ENCODE data around the gene EPO.
A peak's percentile ranks its signal among the peaks of the same experiment; 100 is the strongest.

Gene EPO

DNA sequence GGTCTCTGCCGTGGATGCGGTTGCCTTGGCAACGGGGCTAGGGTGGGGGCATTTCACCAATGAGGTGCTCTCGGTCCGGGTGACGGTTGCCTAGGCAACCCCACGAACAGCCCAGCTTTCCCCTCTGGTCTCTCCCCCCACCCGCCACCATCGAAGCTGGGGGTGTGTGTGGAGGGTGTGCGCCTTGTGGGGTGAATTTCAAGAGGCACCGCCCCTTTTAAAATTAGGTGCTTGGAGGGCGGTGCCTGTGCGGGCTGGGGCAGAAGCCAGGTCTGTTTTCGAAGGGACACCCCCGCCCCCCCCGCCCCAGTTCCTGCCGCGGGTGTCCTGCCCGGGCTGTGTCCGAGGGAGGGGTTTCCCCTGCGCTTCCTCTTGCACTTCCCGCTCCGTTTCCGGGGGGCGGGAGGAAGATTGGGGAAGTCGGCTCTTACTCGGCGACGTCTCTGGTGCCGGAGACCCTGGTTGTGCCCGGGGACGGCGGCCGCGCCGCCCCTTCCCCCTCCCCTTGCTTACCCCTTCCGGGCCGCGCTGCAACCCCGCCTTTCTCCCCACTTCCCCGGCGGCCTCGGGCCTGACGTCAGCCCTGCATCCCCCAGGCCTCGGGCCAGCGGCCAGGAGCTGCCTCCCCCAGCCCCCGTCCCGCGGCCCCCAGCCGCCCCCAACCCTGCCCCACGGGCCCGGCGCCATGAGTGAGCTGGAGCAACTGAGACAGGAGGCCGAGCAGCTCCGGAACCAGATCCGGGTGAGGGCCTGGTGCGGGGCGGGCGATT, 44.5 kb upstream of the EPO start:
- H3K27ac ChIP-seq, result peak overlapping the region; percentile 88
- TF ChIP-seq, protein P1, sequence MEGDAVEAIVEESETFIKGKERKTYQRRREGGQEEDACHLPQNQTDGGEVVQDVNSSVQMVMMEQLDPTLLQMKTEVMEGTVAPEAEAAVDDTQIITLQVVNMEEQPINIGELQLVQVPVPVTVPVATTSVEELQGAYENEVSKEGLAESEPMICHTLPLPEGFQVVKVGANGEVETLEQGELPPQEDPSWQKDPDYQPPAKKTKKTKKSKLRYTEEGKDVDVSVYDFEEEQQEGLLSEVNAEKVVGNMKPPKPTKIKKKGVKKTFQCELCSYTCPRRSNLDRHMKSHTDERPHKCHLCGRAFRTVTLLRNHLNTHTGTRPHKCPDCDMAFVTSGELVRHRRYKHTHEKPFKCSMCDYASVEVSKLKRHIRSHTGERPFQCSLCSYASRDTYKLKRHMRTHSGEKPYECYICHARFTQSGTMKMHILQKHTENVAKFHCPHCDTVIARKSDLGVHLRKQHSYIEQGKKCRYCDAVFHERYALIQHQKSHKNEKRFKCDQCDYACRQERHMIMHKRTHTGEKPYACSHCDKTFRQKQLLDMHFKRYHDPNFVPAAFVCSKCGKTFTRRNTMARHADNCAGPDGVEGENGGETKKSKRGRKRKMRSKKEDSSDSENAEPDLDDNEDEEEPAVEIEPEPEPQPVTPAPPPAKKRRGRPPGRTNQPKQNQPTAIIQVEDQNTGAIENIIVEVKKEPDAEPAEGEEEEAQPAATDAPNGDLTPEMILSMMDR (conservative IDR thresholded peaks at IDR 0.05), result no peak
- TF ChIP-seq ZFX (IDR thresholded peaks at IDR 0.05), result peak; percentile 41; the same call in 1 of the 2 replicates

DNA sequence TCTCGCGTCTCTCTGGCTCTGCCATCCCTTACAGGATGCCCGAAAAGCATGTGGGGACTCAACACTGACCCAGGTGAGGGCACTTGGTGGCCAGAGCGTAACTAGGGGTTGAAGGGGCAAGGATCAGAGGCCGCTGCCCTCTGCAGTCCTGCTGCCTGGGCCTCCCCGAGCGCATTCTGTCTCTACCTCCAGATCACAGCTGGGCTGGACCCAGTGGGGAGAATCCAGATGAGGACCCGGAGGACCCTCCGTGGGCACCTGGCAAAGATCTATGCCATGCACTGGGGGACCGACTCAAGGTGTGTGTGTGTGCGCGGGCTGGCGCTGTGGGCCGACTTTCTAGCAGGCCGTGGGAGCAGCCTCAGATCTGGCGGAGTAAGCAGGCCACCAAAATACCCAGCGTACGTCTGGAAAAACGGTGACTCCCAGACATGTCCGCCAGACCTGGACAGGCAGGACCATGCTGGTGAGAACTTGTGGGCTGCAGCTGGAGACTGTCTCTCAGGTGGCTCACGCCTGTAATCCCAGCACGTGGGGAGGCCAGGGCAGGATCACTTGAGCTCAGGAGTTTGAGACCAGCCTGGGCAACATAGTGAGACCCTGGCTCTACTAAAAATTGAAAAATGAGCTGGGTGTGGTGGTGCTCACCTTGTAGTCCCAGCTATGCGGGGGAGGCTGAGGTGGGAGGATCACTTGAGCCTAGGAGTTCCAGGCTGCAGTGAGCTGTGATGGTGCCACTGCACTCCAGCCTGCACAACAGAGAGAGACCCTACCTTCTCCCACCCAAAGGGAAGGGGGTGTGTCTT, 43.6 kb upstream of the EPO start:
- TF ChIP-seq ZFX (IDR thresholded peaks at IDR 0.05), result no peak
- TF ChIP-seq, protein P1 (conservative IDR thresholded peaks at IDR 0.05), result no peak
- peak overlapping the region; percentile 88 for H3K27ac ChIP-seq

DNA sequence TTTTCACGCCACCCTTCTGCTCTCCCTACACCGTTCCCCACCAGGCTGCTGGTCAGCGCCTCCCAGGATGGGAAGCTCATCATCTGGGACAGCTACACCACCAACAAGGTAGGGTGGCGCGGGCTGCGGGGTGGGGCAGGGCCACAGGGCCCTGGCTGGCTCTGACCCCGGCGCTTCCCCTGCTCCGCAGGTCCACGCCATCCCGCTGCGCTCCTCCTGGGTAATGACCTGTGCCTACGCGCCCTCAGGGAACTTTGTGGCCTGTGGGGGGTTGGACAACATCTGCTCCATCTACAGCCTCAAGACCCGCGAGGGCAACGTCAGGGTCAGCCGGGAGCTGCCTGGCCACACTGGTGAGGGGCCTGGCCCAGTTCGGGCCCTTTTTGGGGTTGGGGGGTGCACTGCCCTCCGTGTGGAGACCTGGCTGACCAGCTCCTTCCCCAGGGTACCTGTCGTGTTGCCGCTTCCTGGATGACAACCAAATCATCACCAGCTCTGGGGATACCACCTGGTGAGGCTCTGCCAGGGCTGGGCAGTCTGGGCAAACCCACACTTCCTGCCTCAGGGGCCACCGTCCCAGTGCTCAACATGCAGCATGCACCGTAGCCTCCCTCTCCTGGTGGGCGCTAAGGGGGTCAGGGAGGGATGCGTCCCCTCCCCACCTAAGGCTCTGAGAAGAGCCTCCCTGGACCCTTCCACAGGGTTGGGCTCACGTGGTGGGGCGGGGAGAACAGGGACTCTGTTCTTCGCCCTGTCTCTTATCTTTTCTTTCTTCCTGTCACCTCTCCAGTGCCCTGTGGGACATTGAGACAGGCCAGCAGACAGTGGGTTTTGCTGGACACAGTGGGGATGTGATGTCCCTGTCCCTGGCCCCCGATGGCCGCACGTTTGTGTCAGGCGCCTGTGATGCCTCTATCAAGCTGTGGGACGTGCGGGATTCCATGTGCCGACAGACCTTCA, 42.7 kb upstream of the EPO start:
- no peak overlapping the region for H3K27ac ChIP-seq
- TF ChIP-seq ZFX (IDR thresholded peaks at IDR 0.05), result no peak
- TF ChIP-seq, protein P1 (conservative IDR thresholded peaks at IDR 0.05), result no peak

DNA sequence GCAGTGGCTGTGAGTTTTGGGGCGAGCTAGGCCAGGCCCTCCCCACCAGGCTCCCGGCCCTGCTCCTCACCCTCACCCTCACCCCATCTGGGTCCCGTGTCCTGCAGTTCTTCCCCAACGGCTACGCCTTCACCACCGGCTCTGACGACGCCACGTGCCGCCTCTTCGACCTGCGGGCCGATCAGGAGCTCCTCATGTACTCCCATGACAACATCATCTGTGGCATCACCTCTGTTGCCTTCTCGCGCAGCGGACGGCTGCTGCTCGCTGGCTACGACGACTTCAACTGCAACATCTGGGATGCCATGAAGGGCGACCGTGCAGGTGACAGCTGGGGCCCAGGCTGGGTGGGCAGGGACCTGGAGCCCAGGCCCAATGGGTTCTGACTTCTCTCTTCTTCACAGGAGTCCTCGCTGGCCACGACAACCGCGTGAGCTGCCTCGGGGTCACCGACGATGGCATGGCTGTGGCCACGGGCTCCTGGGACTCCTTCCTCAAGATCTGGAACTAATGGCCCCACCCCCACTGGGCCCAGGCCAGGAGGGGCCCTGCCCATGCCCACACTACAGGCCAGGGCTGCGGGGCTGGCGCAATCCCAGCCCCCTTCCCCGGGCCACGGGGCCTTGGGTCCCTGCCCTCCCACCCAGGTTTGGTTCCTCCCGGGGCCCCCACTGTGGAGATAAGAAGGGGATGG, 41.8 kb upstream of the EPO start:
- H3K27ac ChIP-seq, result no peak overlapping the region
- no peak for TF ChIP-seq ZFX (IDR thresholded peaks at IDR 0.05)
- TF ChIP-seq, protein P1 (conservative IDR thresholded peaks at IDR 0.05), result no peak

DNA sequence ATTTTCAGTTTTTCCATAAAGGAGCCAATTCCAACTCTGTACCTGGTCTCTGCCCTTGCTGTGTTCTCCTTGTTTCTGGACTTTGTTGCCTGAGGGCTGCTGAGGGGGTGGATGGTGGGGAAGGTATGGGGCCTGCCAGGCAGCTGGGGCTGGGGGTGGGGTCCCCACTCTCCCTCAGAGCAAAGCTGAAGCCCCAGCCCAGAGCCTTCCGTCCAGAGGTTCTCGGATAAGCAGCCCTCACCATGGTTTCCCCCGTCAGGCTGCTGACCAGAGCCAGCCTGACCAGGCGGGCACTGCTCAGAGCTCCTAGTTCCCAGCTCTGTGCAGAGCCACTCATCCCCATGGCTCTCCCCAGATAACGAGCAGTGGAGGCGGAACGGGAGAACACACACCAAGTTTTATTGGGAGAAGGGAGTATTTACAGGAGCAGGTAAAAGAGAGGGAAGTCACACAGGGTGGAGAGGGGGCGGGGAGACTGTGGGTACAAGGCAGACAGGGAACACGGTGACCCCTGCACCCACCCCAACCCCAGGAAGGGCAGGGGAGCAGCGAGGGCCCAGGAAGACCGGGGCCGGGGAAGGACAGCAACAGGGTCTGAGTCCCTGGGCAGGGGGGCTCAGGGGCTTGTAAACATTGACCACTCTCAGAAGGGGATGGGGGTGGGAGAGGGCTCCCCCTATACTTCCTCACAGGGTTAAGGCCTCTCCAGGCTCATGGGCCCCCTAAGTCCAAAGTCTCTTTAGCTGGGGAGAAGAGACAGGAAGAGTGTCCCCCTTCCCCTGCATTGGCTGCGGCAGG, 40.9 kb upstream of the EPO start:
- no peak for TF ChIP-seq ZFX (IDR thresholded peaks at IDR 0.05)
- TF ChIP-seq, protein P1 (conservative IDR thresholded peaks at IDR 0.05), result no peak
- peak overlapping the region; percentile 0; the same call in 1 of the 2 replicates for H3K27ac ChIP-seq
